Breast epithelium (tissue), 3 donors: ENCODE results near the gene FNTB.

Experiments
- CTCF ChIP-seq, 3 donors: fragments of 450-650 bp; IDR thresholded peaks; one replicate each; pipeline ENCODE4 v1.5.1; 2016 to 2017; ENCODE audit warnings: antibody characterized with exemption in 3 of 3, mild to moderate bottlenecking in 3 of 3, moderate library complexity in 3 of 3
- POLR2A ChIP-seq: fragments of 450-650 bp; IDR thresholded peaks from one replicate; pipeline ENCODE4 v1.6.1; 2016; ENCODE audit warnings: antibody characterized with exemption, mild to moderate bottlenecking, moderate library complexity

DNA sequence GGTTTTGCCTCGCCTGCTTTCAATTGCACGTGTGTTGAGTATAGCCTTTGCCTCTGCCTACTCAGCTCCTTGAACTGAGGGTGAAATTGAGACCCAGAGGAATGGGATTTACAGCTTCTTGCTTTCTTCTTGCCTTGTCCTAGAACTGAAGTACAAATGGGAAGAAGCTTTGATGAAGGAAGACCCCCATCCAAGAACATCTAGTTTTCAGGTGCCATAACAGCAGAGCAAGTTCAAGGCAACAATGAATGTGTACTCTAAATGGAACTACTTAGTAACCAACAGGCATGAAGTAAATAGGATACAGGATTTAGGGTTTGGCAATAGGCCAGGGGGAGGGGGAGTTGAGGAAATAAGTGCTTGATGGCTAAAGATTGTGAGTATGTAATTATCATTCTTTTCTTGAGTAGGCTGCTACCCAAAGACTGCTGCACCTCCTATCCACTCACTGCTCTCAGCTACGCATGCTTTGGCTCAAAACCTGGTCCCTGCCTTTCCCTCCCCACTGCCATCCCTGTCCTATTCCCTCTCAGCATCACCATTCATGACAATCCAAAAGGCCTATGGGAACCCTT lies 46.3 kb upstream of the FNTB start:
- TF ChIP-seq POLR2A (no peak), CTCF (IDR thresholded peaks at IDR 0.05) (no peak)
